PC-3 (cell line): Measurements from ENCODE around the gene DNAJC5. TPM values are rescaled to one million over a fixed set of nuclear protein-coding genes. Genes with fewer than 3 reads are reported as not detected.

Source experiments
- ATAC-seq: fragments of 200-7000 bp; cut with Tn5 transposase; 2 replicates; pipeline ENCODE4 v1.9.1; 2020; ENCODE audit warnings: mild to moderate bottlenecking, moderate library complexity
- BruUV-seq: library from RNA; stranded (reverse); fragments of 400-500 nt; replicated peaks from 2 replicates; lab custom pipeline; 2021; lab: Mats Ljungman, UMichigan
- CTCF ChIA-PET: fragments of 300-600 bp; sonication (Branson Sonifier 250); formaldehyde crosslinking; loops from one replicate; lab custom pipeline; 2022; ENCODE audit warnings: antibody characterized with exemption; lab: Charles Lee
- POLR2A ChIA-PET: fragments of 300-600 bp; sonication (Branson Sonifier 250); formaldehyde crosslinking; loops from one replicate; lab custom pipeline; 2022; ENCODE audit warnings: antibody characterized with exemption; ENCODE audit not compliant: unreplicated experiment; lab: Charles Lee
- DNase-seq: peaks from one replicate; pipeline ENCODE4 v3.0.0-alpha.2; 2015
- H2AFZ ChIP-seq: fragments of 300-600 bp; sonication (generic); 2 replicates; pipeline ENCODE4 v1.6.0; 2016; ENCODE audit warnings: antibody characterized with exemption, low read length
- H3F3A ChIP-seq: fragments of 300-600 bp; sonication (generic); one replicate; pipeline ENCODE4 v1.6.0; 2017; ENCODE audit warnings: antibody characterized with exemption, low read length, control low read depth, mild to moderate bottlenecking; ENCODE audit not compliant: unreplicated experiment
- H3K27ac ChIP-seq: fragments of 300-600 bp; sonication (generic); 2 replicates; pipeline ENCODE4 v1.5.1; 2016; ENCODE audit warnings: mild to moderate bottlenecking, low read length
- H3K27me3 ChIP-seq: fragments of 300-600 bp; sonication (generic); 2 replicates; pipeline ENCODE4 v1.6.1; 2016; ENCODE audit warnings: low read length, mixed read lengths
- H3K36me3 ChIP-seq: fragments of 300-600 bp; sonication (generic); 2 replicates; pipeline ENCODE4 v1.6.1; 2016; ENCODE audit warnings: low read depth, mixed run types, low read length, mixed read lengths
- H3K4me1 ChIP-seq: fragments of 300-600 bp; sonication (generic); 2 replicates; pipeline ENCODE4 v1.5.1; 2016; ENCODE audit warnings: low read length; ENCODE audit not compliant: insufficient read depth
- H3K4me2 ChIP-seq: fragments of 300-600 bp; sonication (generic); 2 replicates; pipeline ENCODE4 v1.6.0; 2016; ENCODE audit warnings: low read length
- H3K4me3 ChIP-seq: fragments of 300-600 bp; sonication (generic); 2 replicates; pipeline ENCODE4 v1.5.1; 2016; ENCODE audit warnings: mild to moderate bottlenecking, low read length, mixed read lengths
- H3K79me2 ChIP-seq: fragments of 300-600 bp; sonication (generic); 2 replicates; pipeline ENCODE4 v1.6.1; 2017; ENCODE audit warnings: low read length, mixed read lengths
- H3K9ac ChIP-seq: fragments of 300-600 bp; sonication (generic); 2 replicates; pipeline ENCODE4 v1.6.0; 2016; ENCODE audit warnings: mild to moderate bottlenecking, low read length
- H3K9me2 ChIP-seq: fragments of 300-600 bp; sonication (generic); replicated peaks from 2 replicates; pipeline ENCODE4 v1.6.1; 2016; ENCODE audit warnings: mixed run types, low read length, mixed read lengths
- H3K9me3 ChIP-seq: fragments of 300-600 bp; sonication (generic); 2 replicates; pipeline ENCODE4 v1.6.1; 2016; ENCODE audit warnings: low read length, mixed read lengths
- H4K20me1 ChIP-seq: fragments of 300-600 bp; sonication (generic); 2 replicates; pipeline ENCODE4 v1.6.1; 2016; ENCODE audit warnings: low read length, mixed read lengths
- CTCF ChIP-seq: fragments of 300-600 bp; sonication (generic); conservative IDR thresholded peaks from 2 replicates; pipeline ENCODE4 v1.5.1; 2017; ENCODE audit warnings: antibody characterized with exemption, low read depth, mild to moderate bottlenecking, low read length
- EZH2 ChIP-seq: fragments of 300-600 bp; sonication (generic); IDR thresholded peaks from one replicate; pipeline ENCODE4 v1.6.1; 2017; ENCODE audit warnings: antibody characterized with exemption, mild to moderate bottlenecking, low read length; ENCODE audit not compliant: unreplicated experiment
- EZH2phosphoT487 ChIP-seq: fragments of 300-600 bp; sonication (generic); IDR thresholded peaks from 2 replicates; pipeline ENCODE4 v1.6.1; 2018; ENCODE audit warnings: mild to moderate bottlenecking, antibody characterized with exemption, low read length, borderline replicate concordance
- intact Hi-C: fragments of 100-400 bp; cut with micrococcal nuclease; formaldehyde crosslinking; loops from 2 replicates; pipeline ENCODE4 v1.9.0; 2023
- total RNA-seq: library from RNA; depleted of rRNA; stranded (reverse); fragments of >200 nt; gene quantifications from 2 replicates; pipeline ENCODE4 v1.2.3, GENCODE V29; 2014

The DNAJC5 gene
- total RNA-seq, 1 experiment from 2014 or later: 73.7 TPM

GRCh38 chr20:63858393-63859165 is 36.3 kb upstream of the DNAJC5 start:
- POLR2A ChIA-PET: no interaction called here
- intact Hi-C loops: no loop called here

GRCh38 chr20:63859166-63859699 is 35.7 kb upstream of the DNAJC5 start:
- intact Hi-C loops: no loop called here
- ATAC-seq: no peak
- H2AFZ ChIP-seq: no peak overlapping the region
- H3K4me1 ChIP-seq: peaks cover 8% of the 10 kb centered on the region
- no peaks in the 10 kb centered on the region for H3K9me3 ChIP-seq
- no peaks in the 10 kb centered on the region for H3K9me2 ChIP-seq
- peaks cover 13% of the 10 kb centered on the region for H3K79me2 ChIP-seq
- peaks cover 8% of the 10 kb centered on the region for H3F3A ChIP-seq
- no peaks in the 10 kb centered on the region for H4K20me1 ChIP-seq
- POLR2A ChIA-PET: interaction anchor here (0.6 kb wide), 1 partner anchor 11 kb away, joined by 4 read pairs; no protein-coding TSS in a partner anchor
- no peak overlapping the region for H3K4me2 ChIP-seq
- no peak overlapping the region for H3K27ac ChIP-seq
- DNase-seq: no peak
- no peak for TF ChIP-seq CTCF
- H3K4me3 ChIP-seq: no peak overlapping the region
- H3K27me3 ChIP-seq: peaks cover 20% of the 10 kb centered on the region
- H3K36me3 ChIP-seq: peaks cover 6% of the 10 kb centered on the region; the same call in 1 of the 2 replicates
- CTCF ChIA-PET: no interaction called here
- no TSS peak for BruUV-seq
- no peak overlapping the region for H3K9ac ChIP-seq

More at GRCh38 chr20:63858393-63859165, 36.3 kb upstream of the DNAJC5 start:
- TF ChIP-seq EZH2 (no peak), CTCF (0 out of 2 replicates have a peak, but pooled peaks have one; percentile 15)
- Histone ChIP-seq H3K4me2 (no peak overlapping the region), H4K20me1 (no peaks in the 10 kb centered on the region), H3K4me3 (no peak overlapping the region), H3K4me1 (peaks cover 3% of the 10 kb centered on the region), H3K27me3 (peaks cover 20% of the 10 kb centered on the region), H3K36me3 (peaks cover 6% of the 10 kb centered on the region; the same call in 1 of the 2 replicates), H3K9me2 (no peaks in the 10 kb centered on the region), H3K79me2 (peaks cover 6% of the 10 kb centered on the region), H3F3A (peaks cover 3% of the 10 kb centered on the region), H3K9ac (no peak overlapping the region), H3K9me3 (no peaks in the 10 kb centered on the region), H3K27ac (no peak overlapping the region), H2AFZ (no peak overlapping the region)
- CTCF ChIA-PET: no interaction called here
- ATAC-seq (no peak), DNase-seq (no peak)
- no TSS peak for BruUV-seq

- intact Hi-C loops: no loop called here
- H3F3A ChIP-seq: peaks cover 8% of the 10 kb centered on the region
- BruUV-seq: no TSS peak
- no peak for TF ChIP-seq EZH2
- no peak for TF ChIP-seq CTCF
- TF ChIP-seq EZH2phosphoT487: no peak
- POLR2A ChIA-PET: no interaction called here
- H3K36me3 ChIP-seq: peaks cover 6% of the 10 kb centered on the region; the same call in 1 of the 2 replicates
- H3K9me3 ChIP-seq: no peaks in the 10 kb centered on the region
- H4K20me1 ChIP-seq: no peaks in the 10 kb centered on the region
- DNase-seq (no peak), ATAC-seq (no peak)
- H3K27ac ChIP-seq: no peak overlapping the region
- CTCF ChIA-PET: no interaction called here
- H3K4me2 ChIP-seq: no peak overlapping the region
- no peak overlapping the region for H3K4me3 ChIP-seq
- peaks cover 13% of the 10 kb centered on the region for H3K27me3 ChIP-seq
- H2AFZ ChIP-seq: no peak overlapping the region
- peaks cover 21% of the 10 kb centered on the region for H3K79me2 ChIP-seq
- H3K4me1 ChIP-seq: peaks cover 8% of the 10 kb centered on the region
- no peaks in the 10 kb centered on the region for H3K9me2 ChIP-seq
- H3K9ac ChIP-seq: no peak overlapping the region
These were observed 34.4 kb upstream of the DNAJC5 start for GRCh38 chr20:63860325-63861051.
